GM19351 (cell line): ENCODE measurements around the gene ST6GALNAC5.

ENCODE experiments used
- ATAC-seq: cut with Tn5 transposase; IDR thresholded peaks from one replicate; pipeline ENCODE4 v1.9.1; 2021; ENCODE audit warnings: mild to moderate bottlenecking, moderate library complexity; ENCODE audit not compliant: unreplicated experiment

Gene ST6GALNAC5

DNA sequence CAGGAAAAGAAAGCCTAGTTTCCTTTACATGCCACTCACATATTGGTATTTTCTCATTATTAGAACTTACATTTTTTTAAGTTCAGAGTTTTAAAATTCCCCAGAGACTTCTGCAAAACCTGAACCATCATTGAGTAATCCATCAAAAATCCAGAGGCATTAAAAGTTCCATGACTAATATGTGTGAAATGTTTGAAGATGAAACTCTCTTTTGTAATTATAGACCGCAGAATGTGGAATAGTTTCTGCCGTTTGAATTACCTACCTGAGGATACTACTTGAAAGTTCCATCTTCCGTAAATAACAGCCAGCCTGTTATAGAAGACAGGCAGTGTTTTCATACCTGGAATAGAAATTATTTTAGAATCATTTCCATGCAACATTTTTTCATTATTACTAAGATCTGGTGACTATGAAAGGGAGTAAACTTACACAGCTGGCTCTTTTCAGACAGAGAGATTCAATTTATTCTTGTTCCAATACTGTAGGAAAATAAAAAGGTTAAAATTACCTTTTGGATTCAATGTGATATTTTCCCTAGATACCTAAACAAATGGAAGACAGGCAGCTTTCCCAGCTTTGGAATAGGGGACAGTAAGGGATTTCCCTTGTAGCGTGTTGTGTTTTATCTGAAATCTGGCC is 131.4 kb downstream of the ST6GALNAC5 start:
- ATAC-seq, result no peak

DNA sequence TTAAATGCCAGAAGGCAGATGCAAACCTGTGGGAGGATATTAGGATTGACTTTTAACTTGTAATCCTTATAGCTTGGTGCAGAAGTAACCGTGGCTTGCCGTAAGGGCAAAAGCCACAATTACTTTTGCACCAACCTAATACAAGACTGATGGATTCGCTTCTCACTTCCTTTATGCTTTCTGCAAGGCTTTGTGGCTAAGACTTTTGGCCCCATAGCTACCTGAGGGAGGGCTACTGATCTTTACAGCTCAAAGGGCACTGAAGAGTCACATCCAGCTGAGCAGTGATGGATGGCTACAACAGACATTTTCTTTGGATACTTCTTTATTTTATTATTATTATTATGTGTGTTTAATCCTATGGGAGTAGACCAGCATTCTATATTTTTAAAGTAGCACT is 140.4 kb downstream of the ST6GALNAC5 start:
- ATAC-seq, result no peak

GRCh38 chr1:77010937-77011336 is 143.7 kb downstream of the ST6GALNAC5 start:
- ATAC-seq, result no peak

DNA sequence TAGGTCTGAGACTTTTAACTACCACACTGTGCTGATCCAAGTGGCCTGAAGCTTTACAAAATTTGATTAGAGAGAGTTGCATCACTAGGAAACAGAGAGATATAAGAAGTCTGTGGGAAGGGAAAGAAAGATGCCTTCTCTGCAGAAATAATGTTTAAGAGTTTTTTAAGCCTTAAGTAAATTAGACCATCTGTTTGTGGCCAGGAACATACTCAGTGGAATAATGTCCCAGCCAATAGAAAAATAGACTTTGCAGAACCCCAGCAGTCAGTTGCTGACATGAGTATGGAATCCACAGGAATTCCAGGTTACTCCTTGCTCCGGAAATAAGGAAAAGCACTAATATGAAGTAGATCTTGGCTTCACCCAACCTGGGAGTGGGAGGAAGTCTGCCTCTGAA is 144.8 kb downstream of the ST6GALNAC5 start:
- no peak for ATAC-seq

DNA sequence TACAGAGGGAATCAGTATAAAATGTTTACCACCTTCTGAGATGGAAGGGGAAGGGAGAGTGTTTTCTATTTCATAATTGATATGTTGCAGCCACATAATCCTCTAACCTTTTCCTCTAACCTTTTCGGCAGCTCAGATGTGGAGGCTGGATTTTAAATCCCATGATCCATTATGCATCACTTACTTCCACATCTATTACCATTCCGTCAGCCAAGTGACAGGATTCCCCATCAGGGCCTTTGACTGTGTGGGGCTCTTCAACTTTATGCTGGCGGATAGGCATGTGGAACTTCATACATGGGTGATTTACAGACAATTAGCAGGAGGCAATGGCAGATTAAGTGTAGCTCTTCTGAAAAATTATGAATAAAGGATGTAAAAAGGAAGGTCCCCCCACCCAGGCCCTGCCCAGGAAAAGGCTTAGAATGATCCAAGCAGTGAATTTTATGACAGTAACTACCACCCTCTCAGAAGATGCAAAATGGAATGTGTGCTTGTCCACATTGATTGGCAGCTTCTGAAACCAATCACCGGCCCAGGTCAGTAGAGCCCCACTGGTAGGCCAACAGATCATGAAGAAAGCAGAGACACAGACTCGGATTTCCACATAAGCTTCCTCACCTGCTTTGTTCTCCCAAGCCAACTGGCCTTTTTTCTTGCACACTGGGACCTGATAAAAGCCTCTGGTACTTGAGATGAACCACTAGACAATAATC is 147.0 kb downstream of the ST6GALNAC5 start:
- ATAC-seq, result no peak

- no peak for ATAC-seq
Observed at GRCh38 chr1:77015748-77016341, 148.6 kb downstream of the ST6GALNAC5 start.

DNA sequence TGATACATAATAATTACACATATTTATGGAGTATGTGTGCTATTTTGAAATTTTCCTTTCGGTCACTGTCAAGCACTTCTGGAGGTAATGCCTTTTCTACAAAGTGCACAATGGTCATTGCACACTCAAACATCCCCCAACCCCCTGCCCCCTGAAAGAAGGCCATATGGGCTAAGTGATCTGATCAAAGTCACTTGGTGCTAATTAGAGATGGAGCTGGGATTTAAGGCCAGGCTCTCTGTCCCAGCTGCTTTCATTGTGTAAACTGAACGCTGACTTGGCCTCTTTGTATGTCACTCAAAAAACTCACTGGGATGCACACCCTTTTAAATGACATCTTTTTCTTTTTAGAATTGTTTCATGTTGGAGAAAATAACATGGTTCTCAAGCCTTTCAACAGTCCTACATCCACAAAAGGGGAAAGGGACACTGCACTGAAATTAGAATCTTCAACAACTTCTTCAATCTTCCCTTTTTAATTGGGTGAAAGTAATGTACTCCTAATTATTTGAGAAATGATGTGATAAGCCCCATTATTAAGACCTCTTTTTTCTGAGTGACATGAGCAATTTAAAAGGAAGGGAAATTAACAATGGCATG is 149.2 kb downstream of the ST6GALNAC5 start:
- no peak for ATAC-seq

DNA sequence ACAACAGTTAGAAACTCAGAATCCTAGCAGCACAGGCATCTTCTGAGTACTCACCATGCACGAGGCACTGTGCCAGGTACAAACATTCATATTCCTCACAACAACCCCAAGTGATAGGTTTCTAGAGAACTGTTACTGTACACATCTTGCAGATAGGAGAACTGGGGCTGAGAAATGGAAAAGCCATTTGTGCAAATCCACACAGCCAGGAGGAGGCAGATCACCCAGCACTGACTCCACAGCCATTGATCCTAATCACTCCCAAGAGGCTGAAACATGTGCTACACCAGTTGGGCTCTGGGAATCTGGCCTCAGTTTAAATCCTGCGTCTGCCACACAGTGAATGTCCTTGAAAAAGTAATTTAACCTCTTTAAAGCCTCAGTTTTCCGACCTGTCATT is 151.0 kb downstream of the ST6GALNAC5 start:
- ATAC-seq, result no peak

DNA sequence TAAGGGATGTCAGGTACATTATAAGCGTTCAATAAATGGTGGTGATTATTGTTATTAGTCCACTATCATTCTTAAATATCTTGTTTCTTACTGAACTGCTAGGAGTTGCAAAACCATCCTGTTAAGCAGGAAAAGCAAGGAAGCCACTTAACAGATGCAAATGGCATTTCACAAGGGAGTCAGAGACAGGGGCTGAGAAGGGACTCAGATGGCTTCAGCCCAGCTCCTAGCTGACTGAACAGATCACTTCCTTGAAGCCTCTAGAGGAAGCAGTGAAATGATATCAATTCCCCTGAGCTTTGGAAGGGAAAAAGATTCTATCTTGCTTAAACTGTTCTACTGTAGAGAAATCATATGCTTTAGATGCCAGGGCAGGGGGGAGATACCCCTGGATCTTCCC is 151.5 kb downstream of the ST6GALNAC5 start:
- ATAC-seq, result no peak

DNA sequence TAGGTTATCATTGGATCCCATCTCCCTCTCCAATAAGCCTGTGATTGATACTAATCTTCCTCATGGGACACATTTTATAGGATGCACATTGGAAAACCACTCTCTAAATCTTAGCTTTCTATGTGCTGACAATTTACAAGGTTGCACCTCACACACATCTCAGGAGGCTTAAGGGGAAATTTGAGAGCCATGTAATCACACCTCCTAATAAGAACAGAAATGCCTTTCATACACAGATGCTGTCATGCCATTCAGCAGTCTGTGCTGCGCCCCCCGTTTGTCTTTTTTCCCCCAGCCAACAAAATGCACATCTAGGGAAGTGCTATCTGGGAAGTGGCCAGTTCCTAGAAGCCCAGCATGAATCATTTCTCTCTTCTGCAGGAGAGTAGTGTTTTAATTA is 154.5 kb downstream of the ST6GALNAC5 start:
- no peak for ATAC-seq

GRCh38 chr1:77024500-77024899 is 157.2 kb downstream of the ST6GALNAC5 start:
- no peak for ATAC-seq

DNA sequence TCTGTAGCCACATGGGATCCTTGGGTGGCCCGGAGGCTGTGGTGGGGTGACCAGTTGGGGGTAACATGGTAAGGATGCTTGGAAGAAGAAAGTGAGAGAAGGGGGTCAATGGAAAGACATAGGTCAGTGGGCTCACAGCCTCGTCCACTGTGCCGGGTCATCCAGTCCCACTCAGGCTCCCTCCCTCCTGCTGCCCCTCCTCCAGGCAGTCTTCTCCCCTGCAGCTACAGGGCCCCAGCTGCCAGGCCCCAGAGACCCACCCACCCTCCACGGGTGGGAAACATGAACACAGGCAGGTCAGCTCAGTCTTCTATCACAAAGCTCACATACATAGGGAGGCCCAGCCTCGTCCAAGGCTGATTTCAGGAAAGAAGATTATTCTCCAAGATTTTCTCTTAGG is 158.3 kb downstream of the ST6GALNAC5 start:
- ATAC-seq, result no peak

DNA sequence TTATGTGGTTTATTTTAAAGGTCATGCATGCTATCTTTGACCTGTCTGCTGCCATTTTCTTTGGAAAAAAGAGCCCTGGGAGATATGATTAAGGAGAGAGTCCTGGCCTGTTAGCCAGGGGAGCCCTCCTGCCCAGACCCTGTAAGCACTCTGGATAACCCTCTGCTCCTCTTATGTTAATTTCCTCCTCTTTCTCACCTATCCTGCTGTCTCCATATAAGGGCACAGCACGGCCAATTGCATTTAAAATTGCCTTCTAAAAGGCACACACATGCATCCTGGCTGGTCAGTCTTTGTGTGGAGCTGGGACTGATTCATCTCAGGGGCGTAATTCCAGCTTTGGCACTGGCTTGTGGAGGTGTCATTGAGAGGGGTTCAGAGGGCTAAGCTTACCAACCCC is 158.9 kb downstream of the ST6GALNAC5 start:
- ATAC-seq, result no peak

DNA sequence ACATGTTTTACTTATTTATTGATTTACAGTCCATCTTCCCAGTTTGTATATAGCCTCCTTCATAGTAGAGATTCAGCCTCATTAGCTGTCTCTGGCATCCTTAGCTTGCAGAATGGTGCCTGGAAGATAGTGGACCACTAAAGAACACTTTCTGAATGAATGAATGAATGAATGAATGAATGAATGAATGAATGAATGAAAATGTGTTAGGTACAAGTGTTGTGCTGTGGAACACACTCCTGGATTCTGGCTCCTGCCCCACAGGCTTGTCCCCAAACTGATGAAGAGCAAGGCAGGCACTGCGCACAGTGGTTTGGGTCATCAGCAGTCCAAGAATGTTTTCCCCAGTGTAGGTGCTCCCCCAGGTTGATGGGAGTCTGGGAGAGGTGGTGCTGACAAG is 159.4 kb downstream of the ST6GALNAC5 start:
- no peak for ATAC-seq

- no peak for ATAC-seq
Observed at GRCh38 chr1:77027847-77028246, 160.6 kb downstream of the ST6GALNAC5 start.

DNA sequence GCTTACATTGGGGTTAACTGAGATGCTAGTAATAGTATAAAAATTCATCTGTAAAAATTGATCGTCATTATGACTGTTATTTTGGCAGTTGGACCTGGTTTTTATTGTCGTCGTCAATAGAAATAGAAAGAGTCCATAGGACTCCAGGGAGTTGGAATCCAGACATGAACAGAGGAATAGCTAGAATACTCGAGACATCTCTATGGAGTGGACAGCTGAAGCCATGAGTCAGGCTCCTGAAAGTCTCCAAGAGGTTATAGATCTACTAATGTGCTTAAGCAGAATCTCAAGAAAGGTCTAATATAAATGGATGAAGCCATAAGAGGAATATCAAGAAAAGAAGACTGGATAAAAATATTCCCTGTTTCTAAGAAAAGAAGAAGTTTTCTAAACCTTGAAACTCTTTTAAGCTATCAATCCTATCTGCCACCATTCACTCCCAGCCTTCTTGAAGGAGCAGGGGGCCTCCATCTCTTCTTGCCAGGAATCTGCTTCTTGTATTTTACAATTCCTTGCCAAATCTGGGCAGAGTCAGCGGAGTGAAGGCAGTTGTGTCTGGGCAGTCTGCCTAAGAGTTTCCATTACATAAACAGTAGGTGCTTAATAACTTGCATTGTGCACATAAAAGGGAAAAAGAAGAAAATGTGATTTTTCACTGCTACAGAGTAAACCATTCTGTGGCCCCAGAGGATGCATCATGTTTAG is 163.3 kb downstream of the ST6GALNAC5 start:
- no peak for ATAC-seq

DNA sequence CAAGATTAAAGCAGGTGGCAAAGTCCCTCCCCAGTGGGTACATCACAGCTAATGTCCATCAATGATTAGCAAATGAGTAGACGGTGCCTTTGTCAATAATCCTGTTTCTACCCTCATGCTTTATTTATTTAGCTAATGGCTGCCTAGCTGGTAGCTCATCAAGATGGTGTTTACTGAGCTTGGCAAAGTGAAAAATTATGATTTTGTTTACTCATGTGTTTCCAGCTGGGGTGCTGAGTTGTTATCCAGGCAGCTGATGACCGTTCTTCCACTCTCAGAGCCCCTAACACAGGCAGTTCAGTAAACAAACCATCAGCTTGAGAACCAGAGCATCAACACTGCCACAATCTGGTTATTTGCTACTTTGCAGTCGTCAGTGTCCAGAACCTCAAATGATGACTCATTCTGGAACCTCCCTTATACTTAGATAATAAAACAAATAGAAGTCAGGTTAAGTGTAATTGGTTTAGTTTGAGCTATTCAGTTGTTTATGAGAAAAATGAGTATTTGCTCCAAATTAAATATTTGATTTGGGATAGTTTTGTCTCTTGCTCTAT is 163.9 kb downstream of the ST6GALNAC5 start:
- ATAC-seq, result no peak

GRCh38 chr1:77036560-77036959 is 169.3 kb downstream of the ST6GALNAC5 start:
- no peak for ATAC-seq

- ATAC-seq, result no peak
Observed at GRCh38 chr1:77037038-77037437, 169.8 kb downstream of the ST6GALNAC5 start.

- no peak for ATAC-seq
Observed at GRCh38 chr1:77038000-77038399, 170.7 kb downstream of the ST6GALNAC5 start.

GRCh38 chr1:77039111-77039510 is 171.8 kb downstream of the ST6GALNAC5 start:
- ATAC-seq, result no peak
